ENCODE data around the gene ATXN3. TPM values are rescaled to one million over a fixed set of nuclear protein-coding genes. Genes with fewer than 3 reads are reported as not detected.

ATXN3 gene
- total RNA-seq, 1 experiment from 2014 or later = 27.6 TPM

DNA sequence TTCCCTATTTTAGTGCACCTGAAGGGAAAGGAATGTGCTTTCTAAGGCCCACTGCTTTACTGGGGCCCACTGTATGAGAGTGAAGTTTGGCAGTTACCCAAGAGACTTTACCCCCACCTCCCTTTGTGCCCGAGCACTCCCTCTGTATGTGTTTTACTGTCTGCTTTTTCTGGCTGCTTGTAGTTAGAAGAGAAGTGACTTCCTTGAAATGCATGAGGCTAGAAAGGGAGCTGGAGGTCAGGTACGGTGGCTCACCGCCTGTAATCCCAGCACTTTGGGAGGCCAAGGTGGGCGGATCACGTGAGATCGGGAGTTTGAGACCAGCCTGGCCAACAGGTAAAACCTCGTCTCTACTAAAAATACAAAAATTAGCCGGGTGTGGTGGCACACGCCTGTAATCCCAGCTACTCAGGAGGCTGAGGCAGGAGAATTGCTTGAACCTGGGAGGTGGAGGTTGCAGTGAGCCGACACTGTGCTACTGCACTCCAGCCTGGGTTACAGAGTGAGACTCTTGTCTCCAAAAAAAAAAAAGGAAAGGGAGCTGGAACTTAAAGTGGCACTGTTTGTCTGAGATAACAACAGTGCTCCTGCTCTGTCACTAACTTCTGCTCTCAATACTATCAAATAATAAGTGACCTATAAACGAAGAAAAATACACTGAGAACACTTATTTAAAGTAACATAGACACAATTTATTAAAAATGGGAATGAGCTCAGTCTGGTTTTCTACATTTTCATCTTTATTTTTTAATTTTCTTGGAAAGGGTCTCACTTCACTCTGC is 72.3 kb downstream of the ATXN3 start:
- no peaks in the 10 kb centered on the region for H3K9me2 ChIP-seq (ENCODE audit: insufficient read depth)
- ChIA-PET CTCF (interaction anchor here (1.3 kb wide), 1 partner anchor 37 kb away, joined by 3 read pairs; no protein-coding TSS in a partner anchor), RAD21 (ENCODE audit: low non-redundant PET in 1 of 2, low total read pairs in 2 of 2, uncharacterized antibody in 2 of 2, unreplicated experiment in 2 of 2) (no interaction called here), POLR2A (no interaction called here)
- no peak overlapping the region for H3K4me2 ChIP-seq (ENCODE audit: low read length)
- peaks cover 0 to 9% of the 10 kb centered on the region in 2 experiments; a peak in 2 of 4 replicates for H3K36me3 ChIP-seq (ENCODE audit: control insufficient read depth in 1 of 2, insufficient read depth in 2 of 2, low read length in 2 of 2)
- peaks cover 5 to 6% of the 10 kb centered on the region in 2 experiments for H3K4me1 ChIP-seq (ENCODE audit: control insufficient read depth in 1 of 2, insufficient read depth in 2 of 2, low read length in 2 of 2)
- no peak overlapping the region for H2AFZ ChIP-seq (ENCODE audit: low read depth, low read length, poor library complexity, severe bottlenecking)
- no peak overlapping the region for H3K4me3 ChIP-seq (replicated peaks in 1 of 2; ENCODE audit: low read depth in 1 of 2, low read length in 2 of 2)
- ATAC-seq (no peak), DNase-seq (ENCODE audit: low read depth, low spot score) (no peak)
- peaks cover 60% of the 10 kb centered on the region for H3K79me2 ChIP-seq (ENCODE audit: insufficient read depth, low read length)
- intact Hi-C loops (cut with micrococcal nuclease) = no loop called here
- H4K20me1 ChIP-seq (ENCODE audit: insufficient read depth) = no peaks in the 10 kb centered on the region
- H3K27ac ChIP-seq (ENCODE audit: low read depth, low read length) = no peak overlapping the region
- BruUV-seq (replicated peaks) = no TSS peak
- no peak overlapping the region for H3K9ac ChIP-seq (ENCODE audit: low read length)
- TF ChIP-seq CBX3 (IDR thresholded peaks at IDR 0.05; ENCODE audit: low read depth) = no peak
- H3K27me3 ChIP-seq (ENCODE audit: insufficient read depth, low read length) = no peaks in the 10 kb centered on the region
- H3K9me3 ChIP-seq (ENCODE audit: control insufficient read depth in 1 of 2, insufficient read depth in 1 of 2, low read depth in 1 of 2, low read length in 2 of 2) = no peaks in the 10 kb centered on the region

DNA sequence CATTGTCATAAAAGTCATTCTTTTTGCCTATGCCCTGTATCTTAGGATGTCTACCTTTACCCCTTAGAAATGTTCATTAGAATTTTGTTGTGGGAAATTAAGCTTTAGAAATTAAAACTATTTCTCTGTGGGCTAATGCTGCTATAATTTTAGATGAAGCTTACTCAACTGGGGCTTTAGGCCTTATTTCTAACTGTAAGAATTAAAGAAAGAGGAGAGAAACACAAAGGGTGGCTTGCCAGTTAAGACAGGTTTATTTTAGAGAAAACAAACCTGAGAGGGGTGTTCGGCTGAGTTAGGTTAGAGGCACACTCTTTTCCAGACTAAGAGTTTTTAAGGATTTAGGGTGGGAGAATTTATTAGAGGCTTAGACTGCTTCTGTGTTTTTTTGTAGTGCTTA is 72.9 kb downstream of the ATXN3 start:
- peaks cover 0 to 9% of the 10 kb centered on the region in 2 experiments; a peak in 2 of 4 replicates for H3K36me3 ChIP-seq (ENCODE audit: control insufficient read depth in 1 of 2, insufficient read depth in 2 of 2, low read length in 2 of 2)
- no peak for TF ChIP-seq EZH2phosphoT487 (IDR thresholded peaks at IDR 0.05; ENCODE audit: borderline replicate concordance)
- TF ChIP-seq JUND (IDR thresholded peaks at IDR 0.05) = no peak
- TF ChIP-seq, protein P1, sequence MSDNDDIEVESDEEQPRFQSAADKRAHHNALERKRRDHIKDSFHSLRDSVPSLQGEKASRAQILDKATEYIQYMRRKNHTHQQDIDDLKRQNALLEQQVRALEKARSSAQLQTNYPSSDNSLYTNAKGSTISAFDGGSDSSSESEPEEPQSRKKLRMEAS (IDR thresholded peaks at IDR 0.05) = no peak
- ATAC-seq = no peak
- ChIA-PET RAD21 (ENCODE audit: low non-redundant PET in 1 of 2, low total read pairs in 2 of 2, uncharacterized antibody in 2 of 2, unreplicated experiment in 2 of 2) (no interaction called here), CTCF (interaction anchor here (1.3 kb wide), 1 partner anchor 37 kb away, joined by 3 read pairs; no protein-coding TSS in a partner anchor), POLR2A (no interaction called here)
- H3K9ac ChIP-seq (ENCODE audit: low read length) = no peak overlapping the region
- no peak overlapping the region for H3K27ac ChIP-seq (ENCODE audit: low read depth, low read length)
- no peaks in the 10 kb centered on the region for H3K27me3 ChIP-seq (ENCODE audit: insufficient read depth, low read length)
- DNase-seq (ENCODE audit: low read depth, low spot score) = no peak
- peaks cover 53% of the 10 kb centered on the region for H3K79me2 ChIP-seq (ENCODE audit: insufficient read depth, low read length)
- no peak overlapping the region for H2AFZ ChIP-seq (ENCODE audit: low read depth, low read length, poor library complexity, severe bottlenecking)
- peaks cover 0 to 5% of the 10 kb centered on the region in 2 experiments; a peak in 2 of 4 replicates for H3K4me1 ChIP-seq (ENCODE audit: control insufficient read depth in 1 of 2, insufficient read depth in 2 of 2, low read length in 2 of 2)
- no peaks in the 10 kb centered on the region for H3K9me2 ChIP-seq (ENCODE audit: insufficient read depth)
- BruUV-seq (replicated peaks) = no TSS peak
- no peak overlapping the region for H3K4me2 ChIP-seq (ENCODE audit: low read length)
- intact Hi-C loops (cut with micrococcal nuclease) = no loop called here
- H3K9me3 ChIP-seq (ENCODE audit: control insufficient read depth in 1 of 2, insufficient read depth in 1 of 2, low read depth in 1 of 2, low read length in 2 of 2) = no peaks in the 10 kb centered on the region
- no peaks in the 10 kb centered on the region for H4K20me1 ChIP-seq (ENCODE audit: insufficient read depth)
- no peak overlapping the region for H3K4me3 ChIP-seq (replicated peaks in 1 of 2; ENCODE audit: low read depth in 1 of 2, low read length in 2 of 2)
